ENCODE results near the gene CHST13.

CHST13 gene

DNA sequence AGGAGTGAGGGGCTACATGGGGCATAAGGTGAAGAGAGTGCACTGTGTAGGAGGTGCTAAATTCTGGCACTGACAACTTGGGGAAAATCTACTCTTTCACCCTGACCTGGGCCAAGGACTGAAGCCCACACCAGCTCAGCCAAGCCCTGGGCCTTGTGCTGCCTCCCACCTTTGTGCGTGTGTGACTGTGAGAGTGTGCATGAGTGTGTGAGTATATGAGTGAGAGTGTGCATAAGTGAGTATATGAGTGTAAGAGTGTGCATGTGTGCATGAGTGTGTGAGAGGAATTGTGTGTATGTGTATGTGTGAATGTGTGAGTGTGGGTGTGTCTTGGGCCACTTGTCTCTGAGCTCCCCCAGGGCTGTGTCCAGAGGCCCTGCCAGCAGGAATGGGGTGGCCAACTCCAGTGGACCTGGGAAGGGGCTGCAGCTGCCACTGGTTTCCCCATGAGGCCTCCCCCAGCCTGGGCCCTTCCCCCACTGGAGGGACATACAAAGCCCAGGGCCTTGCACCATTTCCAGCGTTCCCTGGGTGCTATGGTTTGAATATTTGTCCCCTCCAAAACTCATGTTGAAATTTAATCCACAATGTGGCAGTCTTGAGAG is 19.6 kb downstream of the CHST13 start:
- no peak for DNase-seq

DNA sequence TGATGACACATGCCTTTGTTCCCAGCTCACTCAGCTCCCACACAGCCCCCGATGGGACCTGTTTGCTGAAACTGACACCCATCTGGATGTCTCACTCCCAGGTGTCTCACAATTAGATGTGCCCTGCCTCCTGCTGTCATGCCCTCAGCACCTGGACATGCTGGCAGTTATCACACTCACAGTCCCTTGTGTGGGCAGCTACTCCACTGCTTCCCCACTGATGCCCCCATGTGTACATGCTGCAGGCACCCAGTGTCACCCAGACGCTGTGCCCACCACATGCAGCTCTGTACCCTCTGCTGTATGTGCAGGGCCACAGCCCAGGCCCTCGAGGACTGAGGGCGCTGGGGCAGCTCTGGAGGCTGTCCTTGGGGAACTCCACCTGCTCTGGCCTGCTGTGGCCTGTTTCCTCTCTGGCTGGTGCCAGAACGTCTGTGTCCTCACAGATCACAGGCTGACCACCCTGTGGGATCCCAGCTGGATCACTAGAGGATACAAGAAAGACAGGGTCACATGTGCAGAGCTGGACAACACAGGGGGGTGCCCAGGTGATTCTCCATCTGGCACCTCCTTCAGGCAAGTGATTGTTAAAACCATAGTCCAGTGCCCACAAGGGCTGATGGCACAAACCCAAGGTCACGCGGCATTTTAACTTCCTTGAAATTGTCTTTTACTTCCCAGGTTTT is 20.8 kb downstream of the CHST13 start:
- DNase-seq = no peak

DNA sequence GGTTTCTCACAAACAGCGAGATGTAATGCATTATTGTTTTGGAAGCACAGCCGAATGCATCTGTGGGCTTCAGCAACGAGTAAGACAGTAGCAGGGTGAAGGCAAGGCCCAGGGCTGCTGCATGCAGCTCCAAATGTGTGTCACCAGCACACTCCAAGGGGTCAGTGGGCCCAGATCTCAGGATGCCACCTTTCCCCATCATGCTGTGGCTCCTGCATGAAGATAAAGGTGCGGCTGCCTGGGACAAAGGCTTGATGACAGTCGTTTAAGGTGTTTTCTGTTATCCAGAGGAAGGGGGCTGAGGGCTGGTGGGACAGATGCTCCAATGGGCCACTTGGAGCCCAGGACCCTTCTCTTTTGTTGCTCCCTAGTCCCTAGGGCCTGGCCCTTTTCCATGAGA is 21.6 kb downstream of the CHST13 start:
- no peak for DNase-seq

DNA sequence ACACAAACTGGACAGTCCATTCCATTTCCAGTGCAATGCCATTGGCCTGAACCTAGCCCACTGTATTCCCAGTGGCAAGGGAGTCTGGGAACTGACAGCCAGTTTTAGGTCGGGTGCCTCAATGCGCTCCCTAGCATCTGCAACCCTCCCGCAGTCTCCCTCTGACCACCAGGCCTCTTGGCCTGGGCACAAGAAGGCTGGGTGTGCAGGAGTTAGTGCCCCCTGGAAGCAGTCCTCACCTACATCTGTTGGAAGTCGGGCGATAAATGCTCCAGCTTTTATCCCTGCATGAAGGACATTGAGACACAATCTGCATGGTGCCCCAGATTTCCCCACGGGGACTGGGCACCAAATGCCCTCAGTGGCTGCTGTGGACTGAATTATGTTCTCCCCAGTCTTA is 22.1 kb downstream of the CHST13 start:
- DNase-seq = no peak

DNA sequence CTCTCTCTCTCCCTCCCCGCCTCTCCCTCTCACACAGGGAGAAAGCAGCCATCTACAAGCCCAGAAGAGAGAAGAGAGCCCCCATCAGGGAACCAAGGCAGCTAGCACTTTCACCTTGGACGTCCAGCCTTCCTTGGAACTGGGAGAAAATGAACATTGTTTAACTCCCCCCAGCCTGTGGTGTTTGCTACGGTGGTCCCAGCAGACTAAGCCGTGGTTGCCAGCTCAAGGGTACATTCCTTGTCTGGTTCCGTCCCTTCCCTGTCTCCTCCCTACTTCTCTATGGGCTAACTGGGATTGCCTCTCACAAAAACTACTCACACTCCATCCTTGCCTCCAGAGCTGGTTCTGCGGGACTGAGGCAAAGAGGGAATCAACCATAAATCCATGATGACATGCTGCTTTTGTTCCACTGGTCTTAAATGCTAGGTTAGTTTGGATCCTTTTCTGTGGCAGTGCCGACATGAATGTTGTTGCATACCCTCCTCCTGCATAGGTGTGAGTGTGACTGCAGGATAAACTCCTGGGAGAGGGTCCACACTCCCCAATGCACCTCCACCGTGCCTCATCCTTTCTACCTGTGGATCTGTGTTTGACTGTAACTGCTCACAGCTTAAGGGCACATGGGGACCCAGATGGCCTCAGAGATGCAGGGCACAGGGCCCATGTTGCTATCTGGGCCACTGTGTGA is 22.7 kb downstream of the CHST13 start:
- no peak for DNase-seq

DNA sequence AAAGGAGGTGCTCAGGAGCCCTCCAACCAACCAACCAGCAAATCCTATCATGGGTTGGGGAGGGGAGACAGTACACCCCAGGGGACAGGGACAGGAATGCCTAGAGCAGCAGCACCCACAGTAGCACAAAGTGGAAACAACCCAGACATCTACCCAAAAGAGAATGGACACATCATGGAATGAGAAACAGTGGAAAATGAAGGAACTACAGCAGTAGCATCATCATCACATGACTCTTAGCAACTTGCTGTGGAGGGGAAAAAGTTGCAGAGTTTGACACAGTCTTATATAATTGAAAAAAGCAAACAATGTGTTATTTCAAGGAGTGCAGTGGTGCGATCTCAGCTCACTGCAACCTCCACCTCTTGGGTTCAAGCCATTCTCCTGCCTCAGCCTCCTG is 23.8 kb downstream of the CHST13 start:
- DNase-seq = no peak

DNA sequence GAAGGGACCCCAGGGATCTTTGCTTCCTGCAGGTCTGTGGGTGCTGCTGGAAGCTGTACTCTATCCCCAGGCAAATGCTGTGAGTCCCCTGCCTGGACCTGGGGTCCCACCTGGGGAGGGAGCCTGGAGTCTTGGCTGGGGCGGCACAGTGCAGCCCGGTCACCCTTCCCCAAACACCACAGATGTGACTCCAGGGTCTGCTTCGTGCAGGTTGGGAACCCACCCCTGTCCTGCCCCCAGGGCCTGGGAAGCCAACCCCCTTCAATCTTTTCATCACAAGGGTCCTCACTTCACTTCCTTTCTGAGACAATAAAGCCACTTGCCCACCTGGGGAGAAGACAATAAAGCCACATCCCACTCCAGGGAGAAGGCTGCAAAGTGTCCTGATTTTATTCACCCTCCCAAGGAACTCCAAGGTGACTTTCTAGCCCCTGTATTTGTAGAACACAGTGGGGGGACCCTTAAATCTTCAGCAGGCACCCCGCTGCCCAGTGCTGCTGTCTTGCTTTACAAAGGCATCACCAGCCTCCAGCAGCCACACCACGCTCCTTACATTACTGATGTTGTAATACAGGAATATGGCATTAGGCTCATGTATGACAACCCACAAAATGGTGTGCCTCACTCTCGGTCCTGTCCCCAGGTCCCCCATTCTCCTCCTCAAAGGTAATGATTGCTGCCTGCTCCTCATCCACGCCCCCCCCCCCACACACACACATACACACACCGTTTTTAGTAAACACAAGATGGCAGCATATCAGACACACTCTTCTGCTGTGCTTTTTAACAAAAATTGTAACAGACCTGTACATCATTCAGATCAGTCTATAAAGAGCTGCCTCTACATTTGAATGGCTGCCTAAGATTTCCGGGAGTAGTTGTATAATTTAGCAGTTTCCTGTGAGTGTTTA is 24.9 kb downstream of the CHST13 start:
- DNase-seq = no peak

DNA sequence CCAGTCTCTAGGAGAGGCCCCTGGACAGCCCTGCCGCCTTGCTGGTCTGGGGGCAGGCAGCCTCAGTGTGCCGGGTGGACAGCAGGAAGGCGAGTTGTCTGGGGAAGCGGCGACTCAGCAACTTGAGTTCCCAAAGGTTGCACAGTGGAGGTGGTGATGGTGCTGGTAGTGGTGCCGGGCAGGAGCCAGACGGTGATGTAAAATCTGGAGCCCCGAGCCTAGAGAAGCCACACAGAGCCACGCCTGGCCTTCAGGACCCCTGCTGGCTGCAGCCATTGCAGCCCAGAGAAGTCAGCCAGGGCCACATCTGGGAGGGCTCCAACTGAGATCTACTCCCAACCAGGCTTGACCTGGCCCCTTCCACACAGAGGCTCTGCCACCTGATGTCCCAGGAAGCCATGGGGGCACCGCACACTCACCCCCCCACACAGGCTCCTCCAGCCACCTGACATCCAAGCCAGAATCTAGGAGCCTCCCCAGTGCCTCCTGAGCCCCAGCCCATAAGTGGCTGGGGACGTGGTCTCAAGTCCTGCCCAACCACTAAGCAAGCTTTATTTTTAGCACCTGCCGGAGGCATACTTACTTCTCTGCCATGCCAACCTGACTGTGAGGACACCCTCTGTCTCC is 26.0 kb downstream of the CHST13 start:
- no peak for DNase-seq

DNA sequence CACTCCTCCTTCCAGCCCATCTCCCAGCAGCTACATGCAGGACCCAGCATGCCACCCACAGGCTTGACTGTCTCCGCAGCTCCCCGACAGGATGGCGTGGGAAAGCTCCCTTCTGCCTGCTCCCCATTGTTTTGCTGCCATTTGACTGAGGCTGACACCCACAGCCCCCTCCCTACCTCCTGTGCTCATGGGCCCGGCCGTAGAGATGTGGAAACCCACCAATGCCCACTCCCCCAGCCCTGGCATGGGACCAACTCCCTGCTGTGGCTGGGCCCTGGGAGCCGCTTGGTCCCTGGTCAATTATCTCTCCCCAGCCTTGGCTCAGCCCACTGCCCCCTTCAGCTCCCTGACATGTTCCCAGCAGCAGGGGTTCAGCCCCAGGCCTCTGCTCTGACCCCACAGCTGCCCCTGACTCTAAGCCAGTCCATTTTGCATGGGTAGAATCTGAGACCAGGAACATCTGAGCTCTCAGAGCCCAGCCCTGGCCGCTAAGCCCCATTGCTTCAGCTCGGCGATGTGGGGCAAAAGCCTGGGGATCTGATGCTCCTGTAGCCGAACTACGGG is 26.6 kb downstream of the CHST13 start:
- DNase-seq = no peak

DNA sequence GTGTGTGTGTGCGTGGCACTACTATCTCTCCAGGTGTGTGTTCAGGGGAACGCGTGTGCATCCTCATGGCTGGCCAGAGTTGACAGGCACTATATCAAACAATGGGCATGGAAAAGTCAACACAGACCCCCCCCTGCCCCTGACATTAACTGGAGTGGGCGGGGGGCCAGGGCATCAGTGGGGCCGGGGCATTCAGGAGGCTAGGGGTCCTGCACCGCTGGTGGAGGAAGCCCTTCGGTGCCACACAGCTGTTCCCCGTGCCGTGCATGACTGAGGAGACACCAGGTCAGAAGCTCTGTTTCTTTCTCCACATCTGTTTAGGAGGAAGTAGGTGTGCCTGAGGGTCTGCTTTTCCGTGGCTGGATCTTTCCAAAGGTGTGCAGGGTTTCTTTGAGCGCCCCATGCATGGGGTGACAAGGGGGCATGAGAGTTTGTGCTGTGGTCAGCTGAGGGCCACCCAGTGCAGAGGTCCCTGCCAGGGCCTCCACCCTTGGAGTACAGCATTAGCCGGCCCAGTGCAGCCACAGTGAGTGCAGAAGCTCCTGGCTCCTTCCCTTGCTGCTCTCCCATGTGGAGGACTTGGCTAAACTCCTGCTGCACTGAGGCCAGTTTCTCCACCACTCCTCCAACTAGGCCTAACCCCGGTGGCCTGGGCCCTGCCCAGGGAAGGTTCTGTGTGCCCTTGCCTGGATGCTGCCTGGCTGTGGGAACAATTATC is 27.3 kb downstream of the CHST13 start:
- no peak for DNase-seq

DNA sequence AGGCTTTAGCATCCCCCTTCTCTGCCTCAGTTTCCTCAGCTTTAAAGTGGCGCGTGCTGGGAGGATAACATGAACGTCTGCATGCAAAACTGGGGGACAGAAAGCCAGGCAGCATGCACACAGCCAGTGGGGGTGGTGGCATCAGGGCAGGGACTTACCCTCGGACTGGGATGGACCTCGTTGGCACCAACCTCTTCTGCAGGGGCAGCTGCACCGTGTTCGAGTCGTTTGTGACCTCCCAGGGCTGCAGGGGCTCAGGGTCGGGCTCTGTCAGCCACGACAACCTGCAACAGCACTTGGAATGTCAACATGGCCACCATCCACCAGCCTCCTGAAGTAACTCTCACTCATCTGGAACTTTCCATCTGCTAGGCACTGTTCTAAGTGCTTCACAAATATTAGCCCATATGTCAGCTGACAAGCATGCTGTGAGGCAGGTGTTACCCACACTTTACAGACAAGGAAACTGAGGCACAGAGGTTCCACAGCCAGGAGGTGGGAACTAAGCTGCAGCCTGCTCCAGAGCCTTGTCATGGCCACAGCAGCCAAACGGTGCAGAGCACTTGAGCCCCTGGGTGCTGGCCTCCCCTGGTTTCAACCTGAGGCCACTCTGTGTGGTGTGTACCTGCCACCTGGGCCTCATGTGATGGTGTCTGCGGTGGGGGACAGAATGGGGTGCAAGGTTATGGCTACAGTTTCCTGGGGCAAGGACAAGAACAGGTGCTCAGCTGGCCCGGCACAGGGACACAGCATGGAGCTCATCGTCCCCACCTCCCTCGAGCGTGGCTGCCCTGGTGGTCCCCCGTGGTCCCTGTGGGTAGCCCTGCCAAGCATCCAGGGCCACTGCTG is 28.1 kb downstream of the CHST13 start:
- no peak for DNase-seq

DNA sequence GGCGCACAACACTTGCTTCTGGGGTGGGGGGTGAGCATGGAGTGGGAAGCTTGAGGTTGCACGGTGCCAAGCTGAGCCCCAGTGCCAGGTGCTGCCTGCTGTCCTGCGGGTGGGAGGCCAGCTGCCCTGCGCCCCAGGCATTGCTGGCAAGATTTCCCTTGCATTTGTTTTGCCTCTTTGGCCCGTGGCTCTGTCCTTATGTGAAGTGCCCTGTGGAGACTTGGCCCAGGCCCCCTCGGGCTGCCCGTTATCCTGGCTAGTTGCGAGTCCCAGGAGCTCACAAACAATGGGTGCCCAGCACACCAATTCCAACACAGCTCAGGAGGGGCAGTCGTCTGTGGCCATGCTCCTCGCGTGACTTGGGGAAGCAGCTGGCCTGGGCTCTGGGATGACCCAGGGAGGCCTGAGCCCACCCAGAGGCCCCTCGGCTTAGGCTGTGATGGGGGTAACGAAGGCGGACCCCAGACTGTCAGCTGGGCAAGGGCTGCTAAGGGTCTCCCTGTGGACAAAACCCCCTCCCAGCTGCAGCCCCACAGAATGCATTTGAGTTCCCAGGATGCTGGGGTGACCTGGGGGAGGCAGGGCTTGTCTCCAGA is 28.8 kb downstream of the CHST13 start:
- no peak for DNase-seq

DNA sequence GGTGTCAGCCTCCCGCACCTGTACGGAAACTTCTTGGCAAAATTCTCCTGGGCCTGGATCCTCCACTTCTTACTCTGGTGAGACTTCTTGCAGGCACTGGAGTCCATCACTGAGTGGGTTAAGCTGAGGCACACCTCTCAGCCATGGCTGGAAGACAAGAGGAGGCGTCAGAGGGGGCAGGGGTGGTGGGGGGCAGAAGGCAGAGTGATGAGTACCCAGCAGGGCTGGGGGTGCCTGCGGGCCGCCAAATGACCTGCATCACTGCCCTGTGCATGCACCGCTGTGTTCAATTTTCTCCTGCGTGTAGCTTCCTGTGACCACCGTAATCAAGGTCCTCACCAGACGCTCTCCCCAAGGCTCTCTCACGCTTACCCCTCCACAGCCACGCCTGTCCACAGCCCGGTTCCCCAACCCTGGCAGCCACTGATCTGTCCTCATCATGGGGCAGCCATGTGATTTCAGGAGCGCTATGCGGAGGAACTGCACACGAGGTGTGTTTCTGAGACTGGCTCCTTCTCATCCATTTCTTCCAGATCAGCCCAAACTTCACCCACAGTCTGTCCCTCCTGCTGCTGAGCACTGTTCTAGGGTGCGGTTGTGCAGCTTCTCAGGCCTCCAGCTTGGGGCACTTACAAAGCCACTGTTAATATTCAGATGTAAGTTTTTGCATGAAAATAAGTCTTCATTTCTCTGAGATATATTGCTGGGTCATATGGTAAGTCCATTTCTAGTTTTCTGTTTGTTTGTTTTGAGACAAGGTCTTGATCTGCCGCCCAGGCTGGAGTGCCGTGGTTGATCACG is 29.5 kb downstream of the CHST13 start:
- DNase-seq = no peak

DNA sequence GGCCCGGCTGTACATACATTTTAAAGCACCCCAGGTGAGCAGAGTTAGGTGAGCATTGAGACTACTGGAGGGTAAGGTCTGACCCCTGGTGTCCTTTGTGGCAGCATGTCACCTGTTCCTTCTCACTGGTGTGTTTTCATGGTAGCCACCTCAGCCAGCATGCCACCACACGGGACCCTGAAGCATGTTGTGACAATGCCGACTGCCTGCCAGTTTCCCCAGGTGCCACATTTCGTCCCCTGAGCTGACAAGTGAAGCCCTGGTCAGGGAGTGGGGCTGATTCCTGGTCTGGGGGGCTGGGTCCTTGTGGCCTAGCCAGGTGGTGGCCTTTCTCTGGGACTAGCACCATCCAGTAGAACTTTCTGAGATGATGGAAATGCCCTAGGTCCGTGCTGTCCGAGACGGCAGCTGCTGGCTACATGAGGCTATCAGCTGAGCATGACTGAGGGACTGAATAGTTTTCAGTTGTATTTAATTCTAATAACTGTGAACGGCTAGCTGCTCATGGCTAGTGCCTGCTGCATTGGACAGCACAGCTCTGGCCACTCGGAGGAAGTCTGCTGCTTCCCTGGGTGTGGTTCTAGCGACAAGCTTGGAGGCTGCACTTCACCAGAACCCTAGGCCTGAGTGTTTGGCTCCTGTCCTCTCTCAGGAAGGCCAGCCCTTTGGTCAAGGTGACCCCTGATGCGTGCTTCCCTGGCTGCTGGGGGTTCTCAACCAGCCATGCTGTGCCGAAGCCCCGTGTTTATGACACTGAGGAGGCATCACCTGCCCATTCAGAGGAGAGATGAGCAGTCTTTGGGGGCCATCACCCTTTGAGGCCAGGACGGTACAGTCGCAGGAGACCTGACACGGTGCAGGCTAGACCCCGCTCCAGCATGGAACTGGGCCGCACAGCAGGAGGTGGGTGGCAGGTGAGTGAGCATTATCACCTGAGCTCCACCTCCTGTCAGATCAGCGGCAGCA is 30.9 kb downstream of the CHST13 start:
- no peak for DNase-seq

DNA sequence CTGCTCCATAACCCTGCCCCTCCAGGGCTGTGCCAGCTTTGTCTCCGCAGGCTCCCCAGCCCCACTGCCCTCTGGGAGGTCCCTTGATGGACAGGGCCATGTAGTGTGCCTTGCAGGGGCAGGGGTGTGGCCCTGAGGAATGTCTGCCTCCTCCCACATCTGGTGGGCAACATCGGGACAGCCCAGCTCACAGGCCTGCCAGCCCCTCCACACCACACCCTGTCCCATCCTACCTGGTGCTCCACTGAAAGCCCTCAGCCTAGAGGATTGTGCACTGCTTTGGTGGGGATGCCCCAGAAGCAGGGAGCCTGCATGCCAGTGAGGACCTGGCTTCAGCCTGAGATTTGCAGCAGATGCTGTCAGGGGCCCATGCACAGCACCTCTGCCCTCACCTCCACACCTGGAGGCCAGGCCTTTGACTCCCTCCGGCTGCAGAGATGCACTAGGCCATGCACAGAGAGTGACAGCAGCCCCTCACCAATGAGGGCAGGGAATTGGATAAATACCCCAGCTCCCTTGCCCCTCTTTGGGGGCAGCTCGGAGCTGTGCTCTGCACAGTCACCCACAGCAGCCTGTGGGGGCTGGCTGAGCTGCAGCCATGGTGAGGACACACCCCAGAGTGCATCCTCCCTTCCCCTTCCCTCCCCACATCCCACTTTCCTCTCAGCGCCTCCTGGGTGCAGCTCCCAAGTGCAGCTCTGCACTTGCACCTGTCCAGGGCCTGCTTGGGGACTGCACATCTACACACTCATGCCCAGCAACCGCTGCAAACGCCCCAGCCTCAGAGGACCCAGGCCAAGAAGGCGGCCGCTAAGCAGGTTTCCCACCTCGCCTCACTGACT is 32.1 kb downstream of the CHST13 start:
- DNase-seq = no peak

DNA sequence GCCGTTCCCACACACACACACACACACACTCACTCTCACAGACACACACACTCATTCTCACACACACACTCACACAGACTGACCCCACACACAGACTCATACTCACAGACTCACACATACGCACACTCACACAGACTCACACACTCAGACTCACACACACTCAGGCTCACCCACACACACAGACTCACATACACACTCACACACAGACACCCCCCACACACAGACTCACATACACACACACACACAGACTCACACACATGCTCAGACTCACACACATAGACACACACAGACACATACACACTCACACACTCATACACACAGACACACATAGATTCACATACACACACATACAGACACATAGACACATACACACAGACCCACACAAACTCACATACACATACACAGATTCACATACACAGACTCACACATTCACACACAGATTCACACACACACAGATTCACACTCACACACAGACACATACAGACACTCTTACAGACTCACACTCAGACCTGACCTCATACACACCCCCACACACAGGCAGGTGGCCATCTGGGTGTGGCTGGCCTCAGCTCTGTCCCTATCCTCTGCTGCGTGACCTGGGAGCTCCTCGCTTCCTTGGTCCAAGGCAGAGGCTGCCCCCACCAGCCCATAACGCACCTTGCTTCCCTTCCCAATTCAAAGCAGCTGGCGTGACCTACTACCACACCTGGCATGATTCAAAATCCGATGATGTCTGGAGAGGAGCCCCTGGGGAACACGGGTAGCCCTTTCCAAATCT is 32.9 kb downstream of the CHST13 start:
- DNase-seq = no peak

DNA sequence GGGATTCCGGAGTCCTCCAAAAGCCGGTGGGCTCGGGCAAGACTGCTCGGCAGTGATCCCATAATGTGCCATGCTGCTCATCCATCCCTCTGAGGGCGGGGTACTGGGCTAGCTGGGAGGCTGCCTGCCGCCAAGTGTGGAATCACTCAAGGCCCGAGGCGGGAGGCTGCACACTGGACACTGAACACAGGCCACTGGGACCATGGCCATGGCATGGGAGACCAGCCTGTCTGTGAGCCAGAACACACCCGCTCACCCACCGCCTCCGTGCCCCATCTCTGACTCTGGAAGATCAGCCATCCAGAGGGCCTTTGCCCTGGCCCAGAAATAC is 33.4 kb downstream of the CHST13 start:
- no peak for DNase-seq

Measured in NCI-H1436 (cell line).